H9 (cell line): ENCODE results near the gene MACROD1. TPM values are rescaled to one million over a fixed set of nuclear protein-coding genes. Genes with fewer than 3 reads are reported as not detected.
A peak's percentile ranks its signal among the peaks of the same experiment; 100 is the strongest.

ENCODE experiments used
- DNase-seq: peaks from one replicate; pipeline ENCODE4 v3.0.0-alpha.2; 2017
- H2AFZ ChIP-seq: one replicate; pipeline ENCODE4 v1.6.1; 2013; ENCODE audit warnings: mild to moderate bottlenecking, low read length, control low read depth, moderate library complexity
- H2AK5ac ChIP-seq: 2 replicates; pipeline ENCODE4 v1.6.1; 2013; ENCODE audit warnings: low read length, control low read depth, mixed read lengths; ENCODE audit not compliant: insufficient read length
- H2BK120ac ChIP-seq: one replicate; pipeline ENCODE4 v1.6.1; 2013; ENCODE audit warnings: low read depth, mild to moderate bottlenecking, low read length, control low read depth, inconsistent platforms; ENCODE audit not compliant: poor library complexity, severe bottlenecking
- H2BK12ac ChIP-seq: 2 replicates; pipeline ENCODE4 v1.6.1; 2013; ENCODE audit warnings: low read length, control low read depth, mixed read lengths, low read depth; ENCODE audit not compliant: insufficient read length
- H2BK15ac ChIP-seq: 2 replicates; pipeline ENCODE4 v1.6.1; 2013; ENCODE audit warnings: low read depth, low read length, control low read depth
- H2BK20ac ChIP-seq: one replicate; pipeline ENCODE4 v1.6.1; 2013; ENCODE audit warnings: low read depth, mild to moderate bottlenecking, low read length, control low read depth, inconsistent platforms; ENCODE audit not compliant: poor library complexity, severe bottlenecking
- H2BK5ac ChIP-seq: 2 replicates; pipeline ENCODE4 v1.6.1; 2013; ENCODE audit warnings: low read length, control low read depth, mixed read lengths; ENCODE audit not compliant: insufficient read length
- H3K14ac ChIP-seq: 2 replicates; pipeline ENCODE4 v1.6.1; 2013; ENCODE audit warnings: low read length, control low read depth; ENCODE audit not compliant: insufficient read depth
- H3K18ac ChIP-seq: 2 replicates; pipeline ENCODE4 v1.6.1; 2013; ENCODE audit warnings: low read depth, mild to moderate bottlenecking, mixed read lengths, low read length, control low read depth; ENCODE audit not compliant: insufficient read length
- H3K23ac ChIP-seq: 2 replicates; pipeline ENCODE4 v1.6.1; 2013; ENCODE audit warnings: low read length, control low read depth, mixed read lengths, low read depth; ENCODE audit not compliant: insufficient read length
- H3K23me2 ChIP-seq: 2 replicates; pipeline ENCODE4 v1.6.1; 2013; ENCODE audit warnings: low read depth, mild to moderate bottlenecking, mixed read lengths, low read length, control low read depth; ENCODE audit not compliant: insufficient read length, poor library complexity, severe bottlenecking
- H3K27ac ChIP-seq: 2 replicates; pipeline ENCODE4 v1.5.1; 2013; ENCODE audit warnings: low read length, control low read depth, mixed read lengths, low read depth; ENCODE audit not compliant: insufficient read length
- H3K27me3 ChIP-seq: 2 replicates; pipeline ENCODE4 v1.6.1; 2013; ENCODE audit warnings: low read length, control low read depth, inconsistent platforms; ENCODE audit not compliant: insufficient read depth
- H3K4ac ChIP-seq: 2 replicates; pipeline ENCODE4 v1.6.1; 2013; ENCODE audit warnings: low read depth, mild to moderate bottlenecking, control low read depth, inconsistent platforms, low read length, moderate library complexity
- H3K4me1 ChIP-seq: 2 replicates; pipeline ENCODE4 v1.6.1; 2013; ENCODE audit warnings: low read length, control low read depth, inconsistent platforms; ENCODE audit not compliant: insufficient read depth
- H3K4me2 ChIP-seq: 2 replicates; pipeline ENCODE4 v1.6.1; 2013; ENCODE audit warnings: low read length, control low read depth, mixed read lengths; ENCODE audit not compliant: insufficient read length, insufficient read depth
- H3K56ac ChIP-seq: 2 replicates; pipeline ENCODE4 v1.6.1; 2013; ENCODE audit warnings: low read depth, mild to moderate bottlenecking, mixed read lengths, low read length, control low read depth; ENCODE audit not compliant: insufficient read length
- H3K79me1 ChIP-seq: 2 replicates; pipeline ENCODE4 v1.6.1; 2013; ENCODE audit warnings: low read depth, mild to moderate bottlenecking, moderate library complexity, low read length, control low read depth, inconsistent platforms; ENCODE audit not compliant: insufficient read depth, poor library complexity, severe bottlenecking
- H3K79me2 ChIP-seq: 2 replicates; pipeline ENCODE4 v1.6.1; 2013; ENCODE audit warnings: low read length, control low read depth, inconsistent platforms; ENCODE audit not compliant: insufficient read depth
- H3K9ac ChIP-seq: 2 replicates; pipeline ENCODE4 v1.6.1; 2013; ENCODE audit warnings: low read length, control low read depth, mixed read lengths; ENCODE audit not compliant: insufficient read length; ENCODE audit errors: extremely low read depth
- H3K9me3 ChIP-seq: one replicate; pipeline ENCODE4 v1.6.1; 2013; ENCODE audit warnings: low read depth, low read length, inconsistent platforms; ENCODE audit not compliant: control insufficient read depth
- H3T11ph ChIP-seq: one replicate; pipeline ENCODE4 v1.6.1; 2013; ENCODE audit warnings: mild to moderate bottlenecking, low read length, control low read depth, inconsistent platforms
- H4K20me1 ChIP-seq: one replicate; pipeline ENCODE4 v1.6.1; 2013; ENCODE audit not compliant: control insufficient read depth, insufficient read length, insufficient read depth
- H4K5ac ChIP-seq: 2 replicates; pipeline ENCODE4 v1.6.1; 2013; ENCODE audit warnings: low read depth, mild to moderate bottlenecking, mixed read lengths, low read length, control low read depth; ENCODE audit not compliant: insufficient read length
- H4K8ac ChIP-seq: replicated peaks from 2 replicates; pipeline ENCODE4 v1.6.1; 2013; ENCODE audit warnings: low read length, control low read depth, mixed read lengths, low read depth; ENCODE audit not compliant: insufficient read length
- H4K91ac ChIP-seq: 2 replicates; pipeline ENCODE4 v1.6.1; 2013; ENCODE audit warnings: low read depth, mild to moderate bottlenecking, moderate library complexity, mixed read lengths, low read length, control low read depth; ENCODE audit not compliant: insufficient read length
- H3K27ac Mint-ChIP-seq, 3 experiments: 2 replicates in 2 of 3; 3 replicates in 1 of 3; pipeline ENCODE4 v1.8.0; 2020 to 2021; ENCODE audit warnings: mixed read lengths in 3 of 3, mild to moderate bottlenecking in 1 of 3, moderate library complexity in 1 of 3
- H3K27me3 Mint-ChIP-seq: 2 replicates; pipeline ENCODE4 v1.8.0; 2021; ENCODE audit warnings: low read depth, mild to moderate bottlenecking, moderate library complexity, mixed read lengths
- H3K36me3 Mint-ChIP-seq, 3 experiments: 2 replicates in 2 of 3; 3 replicates in 1 of 3; pipeline ENCODE4 v1.8.0; 2020 to 2021; ENCODE audit warnings: low read depth in 3 of 3, mixed read lengths in 3 of 3; ENCODE audit not compliant: insufficient read depth in 1 of 3
- H3K4me1 Mint-ChIP-seq, 2 experiments: 2 replicates each; pipeline ENCODE4 v1.8.0; 2020; ENCODE audit warnings: mixed read lengths in 2 of 2
- H3K4me3 Mint-ChIP-seq, 2 experiments: 2 replicates in 1 of 2; 3 replicates in 1 of 2; pipeline ENCODE4 v1.8.0; 2020 to 2021; ENCODE audit warnings: mild to moderate bottlenecking in 2 of 2, mixed read lengths in 2 of 2, moderate library complexity in 1 of 2
- H3K9me3 Mint-ChIP-seq, 2 experiments: 2 replicates in 1 of 2; 3 replicates in 1 of 2; pipeline ENCODE4 v1.8.0; 2020; ENCODE audit warnings: mild to moderate bottlenecking in 2 of 2, mixed read lengths in 2 of 2, moderate library complexity in 1 of 2
- WGBS: extraction: QIAGEN DNeasy Blood & Tissue Kit; methylation state at CpG from one replicate; pipeline ENCODE4 v1.1.7; 2013; ENCODE audit warnings: missing lambda C conversion rate, low lambda C conversion rate, mixed read lengths; ENCODE audit not compliant: insufficient read length; ENCODE audit errors: extremely low coverage; 5-methylcytosine and 5-hydroxymethylcytosine counted together
- total RNA-seq: library from RNA; stranded (reverse); gene quantifications from 2 replicates; pipeline ENCODE4 v1.2.1, GENCODE V29; 2021
- TF ChIP-seq, protein P1 (sequence below): fragments of 200-600 bp; sonication (generic); conservative IDR thresholded peaks from 3 replicates; pipeline ENCODE4 v1.8.0; 2021; ENCODE audit warnings: antibody characterized with exemption, mild to moderate bottlenecking

MACROD1 gene
- total RNA-seq, 1 experiment from 2014 or later: 21.2 TPM

DNA sequence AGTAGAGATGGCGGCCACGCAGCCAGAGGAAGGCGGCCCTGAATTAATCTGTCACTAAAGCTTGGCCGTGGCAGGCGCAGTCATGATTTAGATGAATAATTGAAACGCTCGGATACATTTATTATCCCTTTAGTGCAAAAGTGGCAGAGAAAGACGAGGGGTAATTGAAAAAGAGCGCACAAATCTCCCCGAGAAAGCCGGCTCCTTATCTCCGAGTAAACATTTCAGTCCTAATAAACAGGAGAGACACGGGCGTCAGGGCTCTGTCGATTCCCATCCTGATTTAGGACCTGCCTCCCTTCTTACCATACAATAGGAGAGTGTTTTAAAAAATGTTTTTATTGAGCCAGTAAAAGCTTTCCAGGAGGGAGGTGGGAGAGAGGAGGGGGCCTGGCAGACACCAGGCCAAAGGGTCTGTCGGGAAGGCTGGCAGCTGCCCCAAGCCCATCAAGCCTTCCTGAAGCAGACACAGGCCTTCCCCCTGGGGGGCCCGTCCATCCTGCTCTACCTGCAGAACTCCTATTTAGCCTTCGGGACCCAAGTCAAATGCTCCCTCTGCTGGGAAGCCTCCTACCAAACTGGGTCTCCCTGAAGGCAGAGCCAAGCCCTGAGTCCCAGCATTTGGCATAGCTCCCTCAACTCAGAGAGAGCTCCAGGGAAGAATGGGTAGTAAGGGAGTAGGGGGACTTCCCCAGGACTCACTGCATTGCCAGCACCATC lies 156.8 kb downstream of the MACROD1 start:
- peaks cover 2 to 10% (median 4%) of the 10 kb centered on the region in 3 experiments; a peak in 5 of 7 replicates for H3K36me3 Mint-ChIP-seq
- Histone ChIP-seq H3K4me2 (no peak overlapping the region), H2AK5ac (no peak overlapping the region), H2BK12ac (no peak overlapping the region), H2AFZ (no peak overlapping the region), H4K20me1 (no peaks in the 10 kb centered on the region), H3K14ac (no peak overlapping the region), H4K5ac (no peak overlapping the region), H2BK20ac (no peak overlapping the region), H3K27ac (no peak overlapping the region), H4K8ac (no peak overlapping the region), H2BK5ac (no peak overlapping the region), H2BK120ac (no peak overlapping the region), H2BK15ac (no peak overlapping the region), H4K91ac (no peak overlapping the region), H3T11ph (no peak overlapping the region), H3K9me3 (no peaks in the 10 kb centered on the region), H3K79me2 (no peaks in the 10 kb centered on the region), H3K23me2 (peaks cover 11% of the 10 kb centered on the region), H3K79me1 (no peaks in the 10 kb centered on the region), H3K9ac (no peak overlapping the region), H3K4me1 (no peaks in the 10 kb centered on the region), H3K18ac (no peak overlapping the region), H3K56ac (no peak overlapping the region), H3K27me3 (peaks cover 32% of the 10 kb centered on the region; the same call in 1 of the 2 replicates), H3K23ac (no peak overlapping the region), H3K4ac (no peak overlapping the region)
- H3K27ac Mint-ChIP-seq: no peak overlapping the region
- peaks cover 93% of the 10 kb centered on the region for H3K27me3 Mint-ChIP-seq
- H3K9me3 Mint-ChIP-seq: peaks cover 9 to 14% of the 10 kb centered on the region in 2 experiments; a peak in 3 of 5 replicates
- H3K4me1 Mint-ChIP-seq: peaks cover 14 to 22% of the 10 kb centered on the region in 2 experiments
- WGBS: no CpG with 5 or more reads among the region's 18 CpGs
- TF ChIP-seq, protein P1, sequence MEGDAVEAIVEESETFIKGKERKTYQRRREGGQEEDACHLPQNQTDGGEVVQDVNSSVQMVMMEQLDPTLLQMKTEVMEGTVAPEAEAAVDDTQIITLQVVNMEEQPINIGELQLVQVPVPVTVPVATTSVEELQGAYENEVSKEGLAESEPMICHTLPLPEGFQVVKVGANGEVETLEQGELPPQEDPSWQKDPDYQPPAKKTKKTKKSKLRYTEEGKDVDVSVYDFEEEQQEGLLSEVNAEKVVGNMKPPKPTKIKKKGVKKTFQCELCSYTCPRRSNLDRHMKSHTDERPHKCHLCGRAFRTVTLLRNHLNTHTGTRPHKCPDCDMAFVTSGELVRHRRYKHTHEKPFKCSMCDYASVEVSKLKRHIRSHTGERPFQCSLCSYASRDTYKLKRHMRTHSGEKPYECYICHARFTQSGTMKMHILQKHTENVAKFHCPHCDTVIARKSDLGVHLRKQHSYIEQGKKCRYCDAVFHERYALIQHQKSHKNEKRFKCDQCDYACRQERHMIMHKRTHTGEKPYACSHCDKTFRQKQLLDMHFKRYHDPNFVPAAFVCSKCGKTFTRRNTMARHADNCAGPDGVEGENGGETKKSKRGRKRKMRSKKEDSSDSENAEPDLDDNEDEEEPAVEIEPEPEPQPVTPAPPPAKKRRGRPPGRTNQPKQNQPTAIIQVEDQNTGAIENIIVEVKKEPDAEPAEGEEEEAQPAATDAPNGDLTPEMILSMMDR: peak; percentile 36; the same call in 2 of the 3 replicates
- no peak for DNase-seq
- no peak overlapping the region for H3K4me3 Mint-ChIP-seq
